ENCODE results near the gene BRSK2. TPM values are rescaled to one million over a fixed set of nuclear protein-coding genes. Genes with fewer than 3 reads are reported as not detected.

The BRSK2 gene
- total and polyA plus RNA-seq, 2 donors (not counting 1 experiment from before 2014, with no cell fraction given): 0.11 to 0.33 TPM

GRCh38 chr11:1452744-1453143, 63.0 kb downstream of the BRSK2 start:
- H2AFZ ChIP-seq (ENCODE audit: low read length): no peak overlapping the region
- no peaks in the 10 kb centered on the region for H3K4me1 ChIP-seq (ENCODE audit: control insufficient read depth, extremely low read depth, insufficient read depth, low read length)
- no peaks in the 10 kb centered on the region for H3K9me3 ChIP-seq (ENCODE audit: control insufficient read depth, insufficient read depth, low read depth, low read length)
- no peaks in the 10 kb centered on the region for H3K36me3 ChIP-seq (ENCODE audit: control insufficient read depth, insufficient read depth, low read length)
- no peaks in the 10 kb centered on the region for H3K79me2 ChIP-seq (ENCODE audit: control insufficient read depth, insufficient read depth, low read length)
- H3K27me3 ChIP-seq (ENCODE audit: control insufficient read depth, insufficient read depth, low read length): no peaks in the 10 kb centered on the region
- no peak overlapping the region for H3K4me2 ChIP-seq (ENCODE audit: extremely low read depth, insufficient read depth, low read length)
- TF ChIP-seq EZH2 (IDR thresholded peaks at IDR 0.05; ENCODE audit: low read length, missing control alignments) (no peak), CTCF (conservative IDR thresholded peaks at IDR 0.05 in 1 of 2, IDR thresholded peaks at IDR 0.05 in 1 of 2; ENCODE audit: low read depth in 1 of 2, low read length in 2 of 2) (no peak)
- no peak overlapping the region for H3K27ac ChIP-seq (ENCODE audit: insufficient read depth, low read length)
- DNase-seq (ENCODE audit: low read depth in 2 of 2): no peak
- H3K9ac ChIP-seq (ENCODE audit: insufficient read depth, low read length): no peak overlapping the region
- H4K20me1 ChIP-seq (ENCODE audit: control insufficient read depth, extremely low read depth, insufficient read depth, low read length): no peaks in the 10 kb centered on the region
- H3K4me3 ChIP-seq (replicated peaks in 1 of 4; ENCODE audit: control extremely low read depth in 1 of 4, insufficient read depth in 1 of 4, low read depth in 3 of 4, low read length in 4 of 4): no peak overlapping the region

GRCh38 chr11:1453611-1454034, 63.9 kb downstream of the BRSK2 start:
- H3K9me3 ChIP-seq (ENCODE audit: control insufficient read depth, insufficient read depth, low read depth, low read length): no peaks in the 10 kb centered on the region
- H2AFZ ChIP-seq (ENCODE audit: low read length): no peak overlapping the region
- H3K9ac ChIP-seq (ENCODE audit: insufficient read depth, low read length): no peak overlapping the region
- H3K27ac ChIP-seq (ENCODE audit: insufficient read depth, low read length): no peak overlapping the region
- H4K20me1 ChIP-seq (ENCODE audit: control insufficient read depth, extremely low read depth, insufficient read depth, low read length): no peaks in the 10 kb centered on the region
- TF ChIP-seq CTCF (conservative IDR thresholded peaks at IDR 0.05 in 1 of 2, IDR thresholded peaks at IDR 0.05 in 1 of 2; ENCODE audit: low read depth in 1 of 2, low read length in 2 of 2) (no peak), EZH2 (IDR thresholded peaks at IDR 0.05; ENCODE audit: low read length, missing control alignments) (no peak)
- H3K4me1 ChIP-seq (ENCODE audit: control insufficient read depth, extremely low read depth, insufficient read depth, low read length): no peaks in the 10 kb centered on the region
- DNase-seq (ENCODE audit: low read depth in 2 of 2): no peak
- H3K4me2 ChIP-seq (ENCODE audit: extremely low read depth, insufficient read depth, low read length): no peak overlapping the region
- H3K79me2 ChIP-seq (ENCODE audit: control insufficient read depth, insufficient read depth, low read length): no peaks in the 10 kb centered on the region
- H3K27me3 ChIP-seq (ENCODE audit: control insufficient read depth, insufficient read depth, low read length): no peaks in the 10 kb centered on the region
- H3K36me3 ChIP-seq (ENCODE audit: control insufficient read depth, insufficient read depth, low read length): no peaks in the 10 kb centered on the region
- H3K4me3 ChIP-seq (replicated peaks in 1 of 4; ENCODE audit: control extremely low read depth in 1 of 4, insufficient read depth in 1 of 4, low read depth in 3 of 4, low read length in 4 of 4): no peak overlapping the region

- DNase-seq (ENCODE audit: low read depth in 2 of 2): no peak
- H3K36me3 ChIP-seq (ENCODE audit: control insufficient read depth, insufficient read depth, low read length): no peaks in the 10 kb centered on the region
- H2AFZ ChIP-seq (ENCODE audit: low read length): no peak overlapping the region
- H3K79me2 ChIP-seq (ENCODE audit: control insufficient read depth, insufficient read depth, low read length): no peaks in the 10 kb centered on the region
- no peaks in the 10 kb centered on the region for H3K27me3 ChIP-seq (ENCODE audit: control insufficient read depth, insufficient read depth, low read length)
- TF ChIP-seq CTCF (conservative IDR thresholded peaks at IDR 0.05 in 1 of 2, IDR thresholded peaks at IDR 0.05 in 1 of 2; ENCODE audit: low read depth in 1 of 2, low read length in 2 of 2) (no peak), EZH2 (IDR thresholded peaks at IDR 0.05; ENCODE audit: low read length, missing control alignments) (no peak)
- H3K9me3 ChIP-seq (ENCODE audit: control insufficient read depth, insufficient read depth, low read depth, low read length): no peaks in the 10 kb centered on the region
- H3K4me2 ChIP-seq (ENCODE audit: extremely low read depth, insufficient read depth, low read length): no peak overlapping the region
- no peak overlapping the region for H3K27ac ChIP-seq (ENCODE audit: insufficient read depth, low read length)
- H4K20me1 ChIP-seq (ENCODE audit: control insufficient read depth, extremely low read depth, insufficient read depth, low read length): no peaks in the 10 kb centered on the region
- no peak overlapping the region for H3K9ac ChIP-seq (ENCODE audit: insufficient read depth, low read length)
- H3K4me3 ChIP-seq (replicated peaks in 1 of 4; ENCODE audit: control extremely low read depth in 1 of 4, insufficient read depth in 1 of 4, low read depth in 3 of 4, low read length in 4 of 4): no peak overlapping the region
- H3K4me1 ChIP-seq (ENCODE audit: control insufficient read depth, extremely low read depth, insufficient read depth, low read length): no peaks in the 10 kb centered on the region
Measured at GRCh38 chr11:1454576-1454975, 64.8 kb downstream of the BRSK2 start.
